ENCODE data around the gene FAM131C.

Gene FAM131C

DNA sequence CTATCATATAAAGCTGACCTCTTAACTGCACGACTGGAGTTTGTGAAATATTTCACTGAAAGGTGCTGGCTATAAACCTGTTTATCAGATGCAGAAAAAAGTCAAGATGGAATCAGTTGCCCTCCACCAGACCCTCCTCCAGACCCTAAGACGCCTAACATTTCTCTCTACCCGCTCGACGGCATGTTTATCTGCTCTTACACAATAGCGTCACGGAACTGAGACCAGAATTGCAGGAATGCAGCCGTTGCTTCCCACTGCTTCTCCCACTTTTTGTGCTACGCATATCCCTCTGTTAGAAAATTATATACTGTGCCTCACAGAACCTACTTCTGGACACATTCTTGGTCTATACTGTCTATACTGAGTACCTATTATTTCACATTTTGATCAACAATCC lies 28.2 kb upstream of the FAM131C start:
- DNase-seq (ENCODE audit: low read depth in 4 of 4, low spot score in 1 of 4): no peak

DNA sequence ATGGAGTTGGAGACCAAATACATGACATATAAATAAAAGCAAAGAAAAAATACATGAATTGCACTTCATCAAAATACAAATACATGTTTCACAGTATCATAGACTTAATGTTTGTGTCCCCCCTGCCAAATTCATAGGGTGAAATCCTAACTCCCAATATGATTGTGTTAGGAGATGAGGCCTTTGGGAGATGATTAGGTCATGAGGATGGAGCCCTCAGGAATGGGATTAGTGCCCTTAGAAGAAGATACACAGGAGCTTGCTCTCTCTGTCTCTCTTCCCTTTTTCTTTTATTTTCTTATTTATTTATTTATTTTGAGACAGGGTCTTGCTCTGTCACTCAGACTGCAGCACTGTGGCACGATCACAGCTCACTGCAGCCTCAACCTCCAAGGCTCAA lies 26.0 kb upstream of the FAM131C start:
- DNase-seq (ENCODE audit: low read depth in 4 of 4, low spot score in 1 of 4): no peak

GRCh38 chr1:16095447-16095846 lies 22.0 kb upstream of the FAM131C start:
- no peak for DNase-seq (ENCODE audit: low read depth in 4 of 4, low spot score in 1 of 4)

- DNase-seq (ENCODE audit: low read depth in 4 of 4, low spot score in 1 of 4): no peak
Observed at GRCh38 chr1:16094453-16095158, 21.2 kb upstream of the FAM131C start.

GRCh38 chr1:16093611-16094010 lies 20.2 kb upstream of the FAM131C start:
- DNase-seq (ENCODE audit: low read depth in 4 of 4, low spot score in 1 of 4): no peak

DNA sequence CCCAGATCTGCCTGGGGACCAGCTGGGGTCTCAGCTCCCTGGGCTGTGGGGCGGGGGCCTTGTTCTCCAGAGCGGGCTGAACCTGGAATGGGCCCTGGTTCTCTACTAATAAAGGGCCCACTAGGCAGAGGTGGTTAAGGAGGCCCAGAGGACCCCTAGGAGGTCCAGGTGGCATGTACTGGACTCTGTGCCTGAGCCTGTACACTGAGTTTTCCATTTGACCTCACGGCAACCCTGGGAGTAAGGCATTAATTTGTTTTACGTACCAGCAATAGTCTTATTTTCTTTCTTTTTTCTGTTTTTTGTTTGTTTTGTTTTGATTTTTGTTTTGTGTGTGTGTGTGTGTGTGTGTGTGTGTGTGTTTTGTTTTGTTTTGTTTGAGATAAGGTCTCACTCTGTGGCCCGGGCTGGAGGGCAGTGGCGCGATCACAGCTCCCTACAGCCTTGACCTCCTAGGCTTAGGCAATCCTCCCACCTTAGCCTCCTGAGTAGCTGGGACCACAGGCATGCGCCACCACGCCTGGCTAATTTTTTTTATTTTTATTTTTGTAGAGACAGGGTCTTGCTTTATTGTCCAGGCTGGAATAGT lies 19.6 kb upstream of the FAM131C start:
- no peak for DNase-seq (ENCODE audit: low read depth in 4 of 4, low spot score in 1 of 4)

DNA sequence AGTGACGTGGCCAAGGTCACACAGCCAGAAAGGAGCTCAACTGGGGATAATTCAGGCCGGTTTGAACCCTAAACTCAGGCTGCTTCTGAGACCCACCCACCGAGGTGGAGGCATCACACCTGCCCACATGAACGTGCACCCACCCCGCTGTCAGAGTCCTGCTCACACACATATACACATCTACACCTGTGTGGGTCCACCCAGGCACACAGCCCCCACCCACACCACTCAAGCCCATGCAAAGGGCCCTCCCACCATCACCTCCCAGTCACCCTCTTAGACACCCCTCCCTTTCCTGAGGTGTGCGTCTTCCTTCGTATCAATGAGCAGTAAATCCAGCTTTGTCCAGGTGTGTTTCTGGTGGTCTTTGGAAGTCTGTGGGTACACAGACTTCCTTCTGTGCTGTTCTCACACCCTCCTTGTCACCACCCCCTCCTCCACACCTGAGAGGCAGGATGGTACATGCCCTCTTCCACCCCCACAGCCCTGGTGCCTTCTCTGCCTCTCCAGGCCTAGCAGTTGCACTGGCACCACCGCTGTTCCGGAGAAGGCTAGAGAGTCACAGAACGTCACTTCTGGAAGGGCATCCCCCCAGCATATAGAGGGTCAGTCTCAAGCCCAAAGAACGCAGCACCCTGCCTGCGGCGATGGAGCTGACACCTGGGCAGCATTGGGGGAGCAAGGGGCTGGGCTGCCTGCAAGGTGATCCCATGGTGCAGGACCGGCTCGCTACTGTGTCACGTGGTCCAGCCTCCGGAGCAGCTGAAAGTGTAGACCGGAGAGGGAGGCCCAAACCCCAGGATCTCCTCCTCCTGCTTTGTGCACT lies 18.9 kb upstream of the FAM131C start:
- no peak for DNase-seq (ENCODE audit: low read depth in 4 of 4, low spot score in 1 of 4)

- DNase-seq (ENCODE audit: low read depth in 4 of 4, low spot score in 1 of 4): no peak
Observed at GRCh38 chr1:16091296-16091695, 17.8 kb upstream of the FAM131C start.

- DNase-seq (ENCODE audit: low read depth in 4 of 4, low spot score in 1 of 4): no peak
Observed at GRCh38 chr1:16090076-16090826, 16.8 kb upstream of the FAM131C start.

DNA sequence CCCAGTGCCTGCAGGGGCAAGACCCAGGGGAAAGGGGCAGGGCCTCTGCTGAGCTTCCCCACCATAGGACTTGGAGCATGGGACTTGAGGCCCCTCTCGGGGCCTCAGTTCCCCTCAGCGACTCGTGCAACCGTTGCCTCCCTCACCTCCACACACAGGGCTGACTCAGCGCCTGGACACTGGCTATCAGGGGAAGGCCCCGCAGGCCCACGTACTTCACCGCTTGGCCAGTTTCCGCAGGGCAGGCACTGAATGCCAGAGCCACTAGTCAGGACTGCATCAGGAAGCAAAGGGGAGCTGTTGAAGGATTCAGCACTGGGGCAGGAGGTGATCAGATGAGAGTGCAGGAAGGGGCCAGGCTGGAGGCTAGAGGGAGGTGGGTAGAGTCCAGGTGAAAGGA lies 15.5 kb upstream of the FAM131C start:
- no peak for DNase-seq (ENCODE audit: low read depth in 4 of 4, low spot score in 1 of 4)

GRCh38 chr1:16088351-16088911 lies 15.0 kb upstream of the FAM131C start:
- DNase-seq (ENCODE audit: low read depth in 4 of 4, low spot score in 1 of 4): no peak

- DNase-seq (ENCODE audit: low read depth in 4 of 4, low spot score in 1 of 4): no peak
Observed at GRCh38 chr1:16087733-16088132, 14.3 kb upstream of the FAM131C start.

DNA sequence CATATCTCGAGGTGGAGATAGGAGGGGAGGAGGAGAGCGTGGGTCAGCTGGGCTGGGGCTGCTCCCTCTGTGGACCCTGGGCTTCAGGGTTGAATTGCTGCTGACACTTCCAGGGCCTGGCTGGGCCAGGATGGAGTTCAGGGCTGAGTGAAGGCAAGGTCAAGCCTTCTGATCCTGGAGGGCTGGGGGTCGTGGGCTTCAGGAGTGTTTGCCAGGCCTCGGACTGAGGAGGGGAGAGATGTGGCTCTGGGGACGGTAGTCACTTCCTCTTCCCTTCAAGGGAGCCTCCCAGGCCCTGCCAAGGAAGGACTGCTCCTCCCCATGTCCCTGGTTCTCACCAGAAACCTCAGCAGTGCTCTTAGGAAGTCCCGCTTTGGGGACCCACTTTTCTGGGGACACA lies 12.1 kb upstream of the FAM131C start:
- DNase-seq (ENCODE audit: low read depth in 4 of 4, low spot score in 1 of 4): no peak

DNA sequence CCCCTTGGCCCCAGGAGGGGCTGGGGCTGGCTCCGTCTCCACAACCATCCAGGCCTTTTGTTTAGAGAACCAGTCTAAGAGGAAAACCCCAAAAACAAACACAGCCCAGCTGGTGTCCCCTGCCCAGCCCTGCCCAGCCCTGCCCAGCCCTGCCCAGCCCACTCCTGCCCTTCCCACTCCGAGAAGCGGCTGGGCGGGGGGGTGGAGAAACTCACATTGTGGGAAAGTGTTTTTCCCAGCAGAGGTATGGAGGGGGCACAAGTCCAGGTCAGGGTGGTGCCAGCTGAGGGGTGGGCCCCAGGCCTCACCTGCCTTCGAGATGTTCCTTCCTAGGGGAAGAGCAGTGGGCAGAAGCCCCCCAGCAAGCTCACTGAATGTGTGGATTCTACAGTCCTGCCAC lies 10.0 kb upstream of the FAM131C start:
- no peak for DNase-seq (ENCODE audit: low read depth in 4 of 4, low spot score in 1 of 4)

DNA sequence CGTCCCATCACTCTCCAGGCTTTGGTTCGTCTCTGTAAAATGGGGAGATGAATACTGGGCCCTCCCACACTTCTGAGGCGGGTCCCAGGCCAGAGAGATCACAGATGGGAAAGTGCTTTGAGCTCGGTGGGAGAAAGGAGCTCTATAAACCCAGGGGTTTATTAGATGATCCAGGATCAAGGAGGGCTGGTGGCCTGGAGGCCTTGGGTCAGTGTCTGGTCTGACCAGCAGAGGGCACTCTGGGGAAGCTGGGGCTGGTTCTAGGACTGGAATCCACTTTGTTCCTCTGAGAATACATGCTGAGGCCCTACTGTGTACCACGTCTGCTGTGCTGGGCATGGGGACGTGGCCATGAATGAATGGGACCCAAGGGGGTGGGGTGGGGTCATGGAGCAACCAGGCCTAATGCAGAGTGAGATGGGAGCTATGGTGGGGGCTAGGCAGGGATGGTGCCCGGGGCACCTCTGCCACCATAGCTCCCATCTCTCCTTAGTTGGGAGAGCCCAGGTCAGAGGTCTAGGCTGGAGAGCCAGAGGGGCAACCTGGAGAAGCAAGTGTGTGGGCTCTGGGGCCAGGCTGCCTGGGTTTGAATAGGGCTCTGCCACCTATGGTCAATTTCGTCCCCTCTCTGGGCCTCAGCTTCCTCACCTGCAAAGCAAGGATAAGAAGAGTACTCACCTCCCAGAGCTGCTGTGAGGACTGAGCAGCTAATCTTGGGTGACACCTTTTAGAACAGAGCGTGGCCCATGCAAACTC lies 9.0 kb upstream of the FAM131C start:
- peak; percentile 42 to 56 (median 46) for DNase-seq (ENCODE audit: low read depth in 4 of 4, low spot score in 1 of 4)

DNA sequence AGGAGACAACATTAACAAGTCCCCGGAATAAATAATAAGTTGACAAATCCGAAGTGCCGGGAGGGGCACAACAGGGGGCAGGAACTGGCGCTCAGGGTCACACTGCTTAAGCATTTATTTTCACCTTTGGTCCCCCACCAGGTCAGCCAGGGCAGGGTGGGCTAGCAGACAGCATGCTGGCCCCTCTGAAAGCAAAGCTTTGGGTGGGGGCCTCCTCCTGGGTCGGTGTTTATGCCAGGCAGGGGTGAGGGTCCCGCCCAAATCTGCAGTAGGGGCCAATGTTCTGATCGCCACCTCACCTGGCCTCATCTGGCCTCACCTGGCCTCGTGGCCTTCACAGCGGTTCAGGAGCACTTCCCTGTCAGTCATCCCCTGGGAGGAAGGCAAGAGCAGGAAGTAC lies 8.2 kb upstream of the FAM131C start:
- no peak for DNase-seq (ENCODE audit: low read depth in 4 of 4, low spot score in 1 of 4)

DNA sequence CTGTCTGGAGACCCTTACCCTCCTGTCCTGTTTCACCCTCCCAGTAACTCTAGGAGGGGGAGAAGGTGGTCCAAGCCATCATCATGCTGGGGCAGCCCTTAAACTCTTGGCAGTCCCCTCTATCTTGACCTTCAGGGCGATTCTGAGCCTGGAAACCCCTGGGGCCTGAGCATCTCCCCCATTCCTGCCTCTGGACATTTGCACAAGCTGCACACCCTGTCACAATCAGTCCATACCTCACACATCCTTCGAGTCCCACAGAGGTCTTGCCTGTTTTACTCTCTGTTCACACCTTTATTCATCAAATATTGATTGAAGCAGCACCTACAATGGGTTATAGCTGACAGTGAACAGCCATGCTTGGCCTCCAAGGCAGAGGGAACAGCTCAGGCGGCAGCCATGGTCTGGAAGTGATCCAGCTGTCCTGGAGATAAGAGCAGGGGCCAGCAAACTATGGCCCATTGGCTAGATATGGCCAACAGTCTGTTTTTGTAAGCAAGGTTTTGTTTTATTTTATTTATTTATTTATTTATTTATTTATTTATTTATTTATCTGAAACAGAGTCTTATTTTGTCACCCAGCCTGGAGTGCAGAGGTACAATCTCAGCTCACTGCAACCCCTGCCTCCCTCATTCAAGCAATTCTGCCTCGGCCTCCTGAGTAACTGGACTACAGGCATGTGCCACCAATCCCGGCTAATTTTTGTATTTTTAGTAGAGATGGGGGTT lies 7.1 kb upstream of the FAM131C start:
- no peak for DNase-seq (ENCODE audit: low read depth in 4 of 4, low spot score in 1 of 4)

GRCh38 chr1:16078925-16079656 lies 5.6 kb upstream of the FAM131C start:
- peak; percentile 31 to 57 (median 50) for DNase-seq (ENCODE audit: low read depth in 4 of 4, low spot score in 1 of 4)

Measured in stimulated activated CD4-positive, alpha-beta T cell treated with anti-CD3 and anti-CD28 coated beads, Interleukin-1b, Interleukin-23, amount 100 ng/mL, for 24 hours (primary cell).